SU-DHL-6 (cell line): ENCODE results near the gene SPAG9.

ENCODE experiments used
- H2AFZ ChIP-seq: fragments of 200-600 bp; sonication (generic); 2 replicates; pipeline ENCODE4 v1.6.1; 2014; ENCODE audit warnings: low read depth, mild to moderate bottlenecking, moderate library complexity, mixed read lengths, antibody characterized with exemption, low read length; ENCODE audit not compliant: severe bottlenecking
- H3F3A ChIP-seq: fragments of 200-600 bp; shearing (Covaris generic); 2 replicates; pipeline ENCODE4 v1.6.0; 2016; ENCODE audit warnings: antibody characterized with exemption, mild to moderate bottlenecking; ENCODE audit not compliant: insufficient read depth
- H3K27ac ChIP-seq: fragments of 200-600 bp; sonication (generic); 2 replicates; pipeline ENCODE4 v1.5.1; 2016; ENCODE audit warnings: low read depth, mild to moderate bottlenecking, low read length, moderate library complexity, mixed read lengths
- H3K27me3 ChIP-seq: fragments of 200-600 bp; sonication (generic), shearing (Covaris generic); 2 replicates; pipeline ENCODE4 v1.6.0; 2014; ENCODE audit warnings: mild to moderate bottlenecking, low read length
- H3K36me3 ChIP-seq: fragments of 200-600 bp; sonication (generic); 2 replicates; pipeline ENCODE4 v1.6.1; 2014; ENCODE audit warnings: mild to moderate bottlenecking, low read length, mixed read lengths
- H3K4me2 ChIP-seq: fragments of 300-600, 200-600 bp; shearing (Covaris generic), sonication (generic); 2 replicates; pipeline ENCODE4 v1.6.0; 2014; ENCODE audit warnings: low read length, low read depth, mild to moderate bottlenecking; ENCODE audit not compliant: poor library complexity, severe bottlenecking
- H3K4me3 ChIP-seq: fragments of 200-600 bp; sonication (generic); 2 replicates; pipeline ENCODE4 v1.5.1; 2014; ENCODE audit warnings: antibody characterized with exemption, low read length, mild to moderate bottlenecking, mixed read lengths; ENCODE audit not compliant: insufficient read depth, poor library complexity, severe bottlenecking
- H3K79me2 ChIP-seq: fragments of 200-600 bp; sonication (generic); 2 replicates; pipeline ENCODE4 v1.6.1; 2014; ENCODE audit warnings: mild to moderate bottlenecking, low read length, moderate library complexity; ENCODE audit not compliant: insufficient read depth
- H3K9ac ChIP-seq: fragments of 200-600 bp; sonication (generic); 2 replicates; pipeline ENCODE4 v1.7.0; 2014; ENCODE audit warnings: mild to moderate bottlenecking, low read length
- H3K9me2 ChIP-seq: fragments of 200-600 bp; sonication (generic); replicated peaks from 2 replicates; pipeline ENCODE4 v1.6.1; 2014; ENCODE audit warnings: low read length; ENCODE audit not compliant: insufficient read depth
- H3K9me3 ChIP-seq: fragments of 200-600 bp; sonication (generic); 2 replicates; pipeline ENCODE4 v1.6.1; 2014; ENCODE audit warnings: low read length, mixed read lengths; ENCODE audit not compliant: insufficient read depth
- H4K20me1 ChIP-seq: fragments of 200-600 bp; sonication (generic); 2 replicates; pipeline ENCODE4 v1.6.1; 2014; ENCODE audit warnings: low read depth, mild to moderate bottlenecking, antibody characterized with exemption, low read length, moderate library complexity, mixed read lengths
- EZH2phosphoT487 ChIP-seq: fragments of 200-600 bp; sonication (generic), shearing (Covaris generic); conservative IDR thresholded peaks from 2 replicates; pipeline ENCODE4 v1.6.1; 2018; ENCODE audit warnings: mild to moderate bottlenecking, antibody characterized with exemption, low read length, moderate library complexity, mixed read lengths
- TF ChIP-seq, protein P1 (sequence below): fragments of 200-600 bp; sonication (generic); IDR thresholded peaks from one replicate; pipeline ENCODE4 v1.5.1; 2017; ENCODE audit warnings: antibody characterized with exemption, mild to moderate bottlenecking, low read length, moderate library complexity; ENCODE audit not compliant: insufficient read depth, poor library complexity, severe bottlenecking

Gene SPAG9

GRCh38 chr17:50913120-50913519, 207.5 kb downstream of the SPAG9 start:
- Histone ChIP-seq H2AFZ (no peak overlapping the region), H3K9me3 (no peaks in the 10 kb centered on the region), H3K27ac (no peak overlapping the region), H4K20me1 (no peaks in the 10 kb centered on the region), H3K9me2 (no peaks in the 10 kb centered on the region), H3K36me3 (no peaks in the 10 kb centered on the region), H3K27me3 (no peaks in the 10 kb centered on the region), H3K4me3 (no peak overlapping the region), H3K4me2 (no peak overlapping the region), H3K9ac (no peak overlapping the region), H3K79me2 (no peaks in the 10 kb centered on the region), H3F3A (no peaks in the 10 kb centered on the region)
- TF ChIP-seq, protein P1, sequence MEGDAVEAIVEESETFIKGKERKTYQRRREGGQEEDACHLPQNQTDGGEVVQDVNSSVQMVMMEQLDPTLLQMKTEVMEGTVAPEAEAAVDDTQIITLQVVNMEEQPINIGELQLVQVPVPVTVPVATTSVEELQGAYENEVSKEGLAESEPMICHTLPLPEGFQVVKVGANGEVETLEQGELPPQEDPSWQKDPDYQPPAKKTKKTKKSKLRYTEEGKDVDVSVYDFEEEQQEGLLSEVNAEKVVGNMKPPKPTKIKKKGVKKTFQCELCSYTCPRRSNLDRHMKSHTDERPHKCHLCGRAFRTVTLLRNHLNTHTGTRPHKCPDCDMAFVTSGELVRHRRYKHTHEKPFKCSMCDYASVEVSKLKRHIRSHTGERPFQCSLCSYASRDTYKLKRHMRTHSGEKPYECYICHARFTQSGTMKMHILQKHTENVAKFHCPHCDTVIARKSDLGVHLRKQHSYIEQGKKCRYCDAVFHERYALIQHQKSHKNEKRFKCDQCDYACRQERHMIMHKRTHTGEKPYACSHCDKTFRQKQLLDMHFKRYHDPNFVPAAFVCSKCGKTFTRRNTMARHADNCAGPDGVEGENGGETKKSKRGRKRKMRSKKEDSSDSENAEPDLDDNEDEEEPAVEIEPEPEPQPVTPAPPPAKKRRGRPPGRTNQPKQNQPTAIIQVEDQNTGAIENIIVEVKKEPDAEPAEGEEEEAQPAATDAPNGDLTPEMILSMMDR: no peak
- TF ChIP-seq EZH2phosphoT487: no peak
